Esophagus squamous epithelium (tissue), 5 donors: Measurements from ENCODE around the gene LAMA1. TPM values are rescaled to one million over a fixed set of nuclear protein-coding genes. Genes with fewer than 3 reads are reported as not detected.

ENCODE experiments used
- DNase-seq: peaks from one replicate; lab custom pipeline; 2025; lab: John Stamatoyannopoulos, UW
- H3K27ac ChIP-seq, 4 donors: fragments of 200-600 bp; sonication (generic); one replicate each; pipeline ENCODE4 v1.5.1; 2016 to 2019; ENCODE audit warnings: mild to moderate bottlenecking in 1 of 4
- H3K27me3 ChIP-seq, 4 donors: fragments of 200-600 bp; sonication (generic); 1 replicate in 3 of 4; 2 replicates in 1 of 4; pipeline versions ENCODE4 v1.5.1 to v1.6.0; 2017 to 2021; ENCODE audit warnings: antibody characterized with exemption in 1 of 4
- H3K36me3 ChIP-seq, 3 donors: fragments of 200-600 bp; sonication (generic); one replicate each; pipeline ENCODE4 v1.5.1; 2016 to 2019
- H3K4me1 ChIP-seq, 3 donors: fragments of 200-600 bp; sonication (generic); one replicate each; pipeline ENCODE4 v1.5.1; 2017 to 2019
- H3K4me3 ChIP-seq, 4 donors: fragments of 200-600 bp; sonication (generic); 1 replicate in 3 of 4; 2 replicates in 1 of 4; pipeline ENCODE4 v1.5.1; 2016 to 2019; ENCODE audit warnings: mild to moderate bottlenecking in 2 of 4, moderate library complexity in 1 of 4
- H3K9me3 ChIP-seq, 3 donors: fragments of 200-600 bp; sonication (generic); one replicate each; pipeline ENCODE4 v1.5.1; 2016 to 2019
- POLR2A ChIP-seq, 4 donors: fragments of 450-650 bp; IDR thresholded peaks; one replicate each; pipeline ENCODE4 v1.6.1; 2017; ENCODE audit warnings: antibody characterized with exemption in 4 of 4, mild to moderate bottlenecking in 4 of 4, moderate library complexity in 3 of 4
- WGBS, 2 donors: methylation state at CpG; one replicate each; pipeline ENCODE4 v1.1.5; 2018; 5-methylcytosine and 5-hydroxymethylcytosine counted together
- intact Hi-C: fragments of 100-400 bp; cut with DNase I; formaldehyde crosslinking; loops from one replicate; pipeline ENCODE4 v1.15.0; 2022
- total RNA-seq, 4 donors: library from RNA; depleted of rRNA; stranded (reverse); fragments of >200 nt; gene quantifications; one replicate each; pipeline ENCODE4 v1.1.0, GENCODE V29; 2016
- TF ChIP-seq, protein P1 (sequence below), 6 experiments: fragments of 450-650 bp in 4 of 6; fragments of 200-600 bp in 2 of 6; sonication (generic) in 2 of 6; IDR thresholded peaks; one replicate each; pipeline ENCODE4 v1.5.1; 2016 to 2019; ENCODE audit warnings: antibody characterized with exemption in 6 of 6, mild to moderate bottlenecking in 4 of 6, moderate library complexity in 4 of 6
- donor health status: DM: yes; HTN: yes; CAD: no.

Gene LAMA1
- total RNA-seq, 4 donors from 2014 or later: 0.08 to 2.7 (median 1.6) TPM

DNA sequence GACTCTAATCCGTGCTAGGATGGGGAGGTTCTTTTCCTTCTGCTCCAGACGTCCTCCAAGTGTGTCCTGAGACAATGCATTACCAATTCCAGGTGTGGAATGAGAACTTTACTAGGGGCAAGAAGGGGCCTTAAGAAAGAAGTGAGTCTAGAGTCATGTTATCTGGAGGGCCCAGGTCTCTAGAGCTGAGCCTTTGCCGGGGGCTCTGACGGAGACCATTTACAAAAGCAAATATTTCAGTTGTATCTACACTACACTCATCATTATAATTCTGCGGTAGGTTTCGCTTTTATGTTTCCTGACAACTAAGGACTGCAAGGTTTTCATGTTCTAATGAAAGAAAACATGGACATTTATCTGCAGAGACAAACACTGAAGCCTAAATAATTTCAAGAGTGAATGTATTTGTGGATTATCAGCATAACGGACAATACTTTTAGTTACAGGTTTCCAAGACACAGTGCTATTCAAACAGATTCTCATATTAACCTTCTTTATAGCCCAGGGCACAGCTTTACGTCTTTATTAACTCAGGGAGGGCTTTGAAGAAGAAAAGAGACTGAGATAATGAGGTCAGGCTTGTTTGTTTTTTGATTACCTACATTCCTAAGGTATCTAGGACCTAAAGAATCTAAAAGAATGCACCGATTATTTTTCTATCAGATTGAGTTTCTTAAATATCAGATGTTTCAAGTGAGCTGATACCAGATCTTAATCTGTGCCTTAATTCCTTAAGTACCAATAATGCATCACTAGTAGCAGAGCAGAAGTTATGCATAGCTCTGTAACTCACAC is 15.0 kb upstream of the LAMA1 start:
- Histone ChIP-seq H3K4me3 (no peak overlapping the region), H3K9me3 (no peaks in the 10 kb centered on the region), H3K4me1 (no peaks in the 10 kb centered on the region), H3K27ac (no peak overlapping the region), H3K36me3 (no peaks in the 10 kb centered on the region), H3K27me3 (peaks cover 0 to 3% (median 0%) of the 10 kb centered on the region in 4 donors)
- intact Hi-C loops: no loop called here
- 50 to 74% methylated on average over 9 of the region's 9 CpGs for WGBS, 2 donors
- TF ChIP-seq, protein P1, sequence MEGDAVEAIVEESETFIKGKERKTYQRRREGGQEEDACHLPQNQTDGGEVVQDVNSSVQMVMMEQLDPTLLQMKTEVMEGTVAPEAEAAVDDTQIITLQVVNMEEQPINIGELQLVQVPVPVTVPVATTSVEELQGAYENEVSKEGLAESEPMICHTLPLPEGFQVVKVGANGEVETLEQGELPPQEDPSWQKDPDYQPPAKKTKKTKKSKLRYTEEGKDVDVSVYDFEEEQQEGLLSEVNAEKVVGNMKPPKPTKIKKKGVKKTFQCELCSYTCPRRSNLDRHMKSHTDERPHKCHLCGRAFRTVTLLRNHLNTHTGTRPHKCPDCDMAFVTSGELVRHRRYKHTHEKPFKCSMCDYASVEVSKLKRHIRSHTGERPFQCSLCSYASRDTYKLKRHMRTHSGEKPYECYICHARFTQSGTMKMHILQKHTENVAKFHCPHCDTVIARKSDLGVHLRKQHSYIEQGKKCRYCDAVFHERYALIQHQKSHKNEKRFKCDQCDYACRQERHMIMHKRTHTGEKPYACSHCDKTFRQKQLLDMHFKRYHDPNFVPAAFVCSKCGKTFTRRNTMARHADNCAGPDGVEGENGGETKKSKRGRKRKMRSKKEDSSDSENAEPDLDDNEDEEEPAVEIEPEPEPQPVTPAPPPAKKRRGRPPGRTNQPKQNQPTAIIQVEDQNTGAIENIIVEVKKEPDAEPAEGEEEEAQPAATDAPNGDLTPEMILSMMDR (IDR thresholded peaks at IDR 0.05): no peak
- no peak for TF ChIP-seq POLR2A (IDR thresholded peaks at IDR 0.05)
- DNase-seq: no peak

DNA sequence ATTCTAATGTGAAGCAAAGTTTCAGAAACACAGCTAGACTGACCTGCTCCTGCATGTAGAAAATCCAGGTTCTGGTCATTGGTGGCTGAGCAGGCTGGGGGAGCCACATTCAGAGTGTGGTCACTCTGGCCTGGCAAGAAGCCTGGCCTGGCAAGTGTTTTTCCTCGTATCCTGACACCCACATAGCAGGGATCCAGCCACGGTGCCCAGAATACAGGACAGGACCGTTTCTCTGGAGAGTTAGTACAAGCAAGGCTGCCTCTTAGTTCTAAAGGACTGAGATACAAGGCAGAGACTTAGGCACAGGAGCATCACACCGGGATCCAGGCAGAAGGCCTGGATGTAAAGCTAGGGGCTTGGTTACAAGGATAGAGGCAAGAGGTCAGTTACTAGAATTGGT is 4.8 kb upstream of the LAMA1 start:
- intact Hi-C loops: no loop called here
- Histone ChIP-seq H3K4me3 (no peak overlapping the region), H3K9me3 (no peaks in the 10 kb centered on the region), H3K27me3 (peaks cover 1 to 44% (median 2%) of the 10 kb centered on the region in 4 donors), H3K36me3 (no peaks in the 10 kb centered on the region), H3K27ac (no peak overlapping the region), H3K4me1 (peaks cover 1 to 8% (median 1%) of the 10 kb centered on the region in 3 donors)
- no peak for DNase-seq
- TF ChIP-seq, protein P1 (IDR thresholded peaks at IDR 0.05): no peak
- no peak for TF ChIP-seq POLR2A (IDR thresholded peaks at IDR 0.05)
- WGBS, 2 donors: 64 to 80% methylated on average over 1 to 4 of the region's 4 CpGs

DNA sequence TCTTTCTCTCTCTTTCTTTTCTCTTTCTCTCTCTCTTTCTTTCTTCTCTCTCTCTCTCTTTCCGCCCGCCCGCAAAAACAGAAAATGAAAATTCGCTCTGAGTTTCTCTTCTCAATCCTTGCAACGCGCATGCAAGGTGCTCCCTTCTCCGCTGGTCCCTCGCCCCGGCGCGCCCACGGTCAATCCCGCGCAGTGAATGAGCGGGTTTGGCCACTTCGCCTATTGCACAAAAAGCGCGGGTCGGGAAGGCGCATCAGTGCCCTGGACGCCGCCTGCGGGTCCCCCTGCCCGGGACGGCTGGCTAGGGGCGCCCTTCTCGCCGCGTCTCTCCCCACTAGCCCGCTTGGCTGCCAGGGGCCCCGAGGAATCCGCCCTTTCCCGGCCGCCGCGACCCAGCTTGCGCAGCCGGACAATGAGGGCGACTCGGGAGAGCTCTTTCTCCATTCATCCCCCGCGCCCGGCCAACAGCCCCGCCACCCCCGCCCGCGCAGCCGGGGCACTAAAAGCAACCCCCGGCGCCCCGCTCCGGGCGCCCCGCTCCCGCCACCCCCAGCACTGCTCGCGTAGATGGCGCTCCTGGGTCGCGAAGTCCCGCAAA is 706 bp downstream of the LAMA1 start:
- no peaks in the 10 kb centered on the region for H3K9me3 ChIP-seq
- no peaks in the 10 kb centered on the region for H3K36me3 ChIP-seq
- TF ChIP-seq POLR2A (IDR thresholded peaks at IDR 0.05): no peak
- TF ChIP-seq, protein P1 (IDR thresholded peaks at IDR 0.05): no peak
- DNase-seq: no peak
- H3K4me1 ChIP-seq: peaks cover 15 to 30% (median 16%) of the 10 kb centered on the region in 3 donors
- 0 to 7% methylated on average over 18 to 22 of the region's 61 CpGs for WGBS, 2 donors
- intact Hi-C loops: no loop called here
- peaks cover 3 to 74% (median 10%) of the 10 kb centered on the region in 4 donors for H3K27me3 ChIP-seq
- H3K4me3 ChIP-seq: peak overlapping the region; percentile 34 to 66 (median 50)
- no peak overlapping the region for H3K27ac ChIP-seq

DNA sequence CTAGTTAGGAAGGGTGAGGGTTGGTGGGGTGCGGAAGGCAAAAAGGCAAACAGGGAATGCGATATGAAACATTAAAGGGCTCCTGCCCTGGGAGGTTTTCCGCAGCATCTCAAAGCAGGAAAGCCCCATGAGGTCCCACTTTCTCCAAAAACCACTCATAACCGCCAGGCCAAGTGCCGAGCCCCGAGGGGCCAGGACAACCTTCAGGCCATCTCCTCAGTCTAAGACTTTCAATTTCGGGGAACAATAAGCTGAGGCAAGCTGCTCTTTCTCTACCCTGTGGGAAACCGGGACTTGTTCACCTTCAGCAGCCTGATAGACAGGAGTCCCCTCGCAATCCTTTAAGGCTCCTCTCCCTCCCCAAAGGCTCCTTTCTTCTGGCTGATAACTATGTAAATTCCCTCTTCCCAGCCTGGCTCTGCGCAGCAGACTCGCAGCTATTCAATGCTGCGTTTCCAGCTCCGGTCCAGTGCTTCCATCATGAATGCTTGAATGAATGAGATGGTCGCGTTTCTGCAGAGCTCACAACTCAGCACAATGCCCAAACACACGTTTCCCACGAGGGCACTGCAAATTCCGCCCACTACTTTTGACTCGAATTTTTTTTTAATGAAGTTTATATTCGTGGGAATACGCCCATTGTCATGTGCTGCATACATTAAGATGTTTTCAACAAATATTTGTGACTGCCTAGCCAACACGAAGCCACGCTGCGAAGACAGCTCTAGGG is 1.4 kb downstream of the LAMA1 start:
- H3K27me3 ChIP-seq: peaks cover 3 to 74% (median 10%) of the 10 kb centered on the region in 4 donors
- WGBS, 2 donors: 8 to 10% methylated on average over 23 to 24 of the region's 24 CpGs

More for the DNA sequence above, 1.4 kb downstream of the LAMA1 start:
- Histone ChIP-seq H3K36me3 (no peaks in the 10 kb centered on the region), H3K4me3 (peak overlapping the region; percentile 34 to 66 (median 50)), H3K9me3 (no peaks in the 10 kb centered on the region), H3K27ac (no peak overlapping the region), H3K4me1 (peaks cover 15 to 36% (median 16%) of the 10 kb centered on the region in 3 donors)
- no peak for TF ChIP-seq POLR2A (IDR thresholded peaks at IDR 0.05)
- TF ChIP-seq, protein P1 (IDR thresholded peaks at IDR 0.05): no peak
- DNase-seq: no peak
- intact Hi-C loops: no loop called here
